ENCODE results near the gene PAX5.

- TF ChIP-seq CTCF (IDR thresholded peaks at IDR 0.05) = no peak
- TF ChIP-seq POLR2A (IDR thresholded peaks at IDR 0.05) = no peak
Observed at GRCh38 chr9:36937346-36937745, 96.7 kb downstream of the PAX5 start.

Data from uterus (tissue), 2 donors.